Cardiac ventricle fibroblast (primary cell): Measurements from ENCODE around the gene DVL3. TPM values are rescaled to one million over a fixed set of nuclear protein-coding genes. Genes with fewer than 3 reads are reported as not detected.

Experiments used
- total RNA-seq: library from RNA; depleted of rRNA; stranded (reverse); fragments of >200 nt; gene quantifications from 2 replicates; pipeline ENCODE4 v1.2.3, GENCODE V29; 2015

Gene DVL3
- total RNA-seq: 39.9 and 56.8 TPM in 2 replicates

DNA sequence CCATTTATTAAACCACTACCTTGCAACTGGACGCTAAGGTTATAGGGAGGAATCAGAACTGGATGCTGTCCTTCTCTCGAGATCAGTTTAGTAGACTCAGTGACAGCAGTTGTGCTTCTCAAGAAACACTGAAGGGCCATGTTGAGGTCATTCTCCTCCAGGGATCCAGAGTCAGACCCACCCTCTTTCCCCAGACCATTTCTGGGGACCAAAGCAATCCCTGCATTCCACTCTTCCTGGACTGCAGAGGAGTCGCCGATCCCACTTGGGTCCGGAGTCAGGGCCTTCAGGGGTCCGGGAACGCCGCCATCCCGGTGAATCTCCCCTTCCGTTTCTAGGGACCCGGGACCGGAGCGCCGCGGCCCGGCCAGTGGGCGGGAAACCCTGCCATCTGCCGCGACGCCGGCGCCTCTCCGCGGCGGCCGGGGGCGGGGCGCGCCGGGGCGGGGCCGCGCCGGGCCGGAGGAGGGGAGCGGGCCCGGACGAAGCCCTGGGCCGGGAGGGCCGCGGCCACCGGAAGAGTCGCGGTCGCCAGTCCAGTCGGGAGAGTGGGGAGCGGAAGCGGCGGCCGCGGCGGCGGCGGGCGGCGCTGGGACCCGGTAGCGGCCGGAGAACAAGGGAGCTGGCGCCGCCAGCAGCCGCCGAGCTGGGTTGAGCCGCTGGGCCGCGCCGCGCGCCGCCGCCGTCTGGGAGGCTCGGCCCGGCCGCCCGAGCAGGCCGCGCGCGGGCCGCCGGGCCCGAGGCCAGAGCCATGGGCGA lies at the start of gene DVL3:
Gene DVL3 (plus strand): TSS at position 493 of the 759 bp plus-strand sequence. CDS start 259 bp downstream, at position 752.

DNA sequence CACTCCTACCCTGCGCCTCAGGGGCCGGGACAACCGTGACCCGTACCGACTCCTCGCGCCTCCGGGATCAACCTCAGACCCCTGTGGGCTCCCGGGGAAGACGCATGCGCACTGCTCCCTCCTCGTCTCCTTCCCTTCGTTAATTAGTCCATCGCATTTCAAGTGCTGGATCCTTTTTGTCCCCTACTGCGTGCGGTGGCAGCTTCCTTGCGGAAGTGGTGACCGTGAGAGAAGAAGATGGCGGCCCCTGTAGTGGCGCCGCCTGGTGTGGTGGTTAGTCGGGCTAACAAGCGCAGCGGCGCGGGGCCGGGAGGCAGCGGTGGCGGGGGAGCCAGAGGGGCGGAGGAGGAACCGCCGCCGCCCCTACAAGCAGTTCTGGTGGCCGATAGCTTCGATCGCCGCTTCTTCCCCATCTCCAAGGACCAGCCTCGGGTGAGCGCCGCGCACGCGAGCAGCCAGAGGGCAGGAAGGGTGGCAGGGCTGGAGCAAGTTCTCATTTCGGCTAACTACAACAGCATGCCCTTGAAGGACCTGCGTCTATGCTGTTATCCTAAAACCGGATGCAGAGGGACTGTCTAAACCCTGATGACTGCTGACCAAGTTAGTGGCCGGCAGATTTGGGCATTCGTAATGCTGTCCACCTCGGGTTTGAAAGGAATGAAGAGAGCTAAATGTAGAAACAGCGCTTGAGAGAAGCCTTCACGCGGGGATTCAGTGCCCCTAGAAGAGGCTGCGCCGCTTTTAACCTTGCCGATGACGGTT lies 19.8 kb upstream of the DVL3 start, which contains the start of gene EIF2B5:
Gene EIF2B5 (plus strand): TSS at position 210 of the 762 bp plus-strand sequence. CDS start 28 bp downstream, at position 238.

DNA sequence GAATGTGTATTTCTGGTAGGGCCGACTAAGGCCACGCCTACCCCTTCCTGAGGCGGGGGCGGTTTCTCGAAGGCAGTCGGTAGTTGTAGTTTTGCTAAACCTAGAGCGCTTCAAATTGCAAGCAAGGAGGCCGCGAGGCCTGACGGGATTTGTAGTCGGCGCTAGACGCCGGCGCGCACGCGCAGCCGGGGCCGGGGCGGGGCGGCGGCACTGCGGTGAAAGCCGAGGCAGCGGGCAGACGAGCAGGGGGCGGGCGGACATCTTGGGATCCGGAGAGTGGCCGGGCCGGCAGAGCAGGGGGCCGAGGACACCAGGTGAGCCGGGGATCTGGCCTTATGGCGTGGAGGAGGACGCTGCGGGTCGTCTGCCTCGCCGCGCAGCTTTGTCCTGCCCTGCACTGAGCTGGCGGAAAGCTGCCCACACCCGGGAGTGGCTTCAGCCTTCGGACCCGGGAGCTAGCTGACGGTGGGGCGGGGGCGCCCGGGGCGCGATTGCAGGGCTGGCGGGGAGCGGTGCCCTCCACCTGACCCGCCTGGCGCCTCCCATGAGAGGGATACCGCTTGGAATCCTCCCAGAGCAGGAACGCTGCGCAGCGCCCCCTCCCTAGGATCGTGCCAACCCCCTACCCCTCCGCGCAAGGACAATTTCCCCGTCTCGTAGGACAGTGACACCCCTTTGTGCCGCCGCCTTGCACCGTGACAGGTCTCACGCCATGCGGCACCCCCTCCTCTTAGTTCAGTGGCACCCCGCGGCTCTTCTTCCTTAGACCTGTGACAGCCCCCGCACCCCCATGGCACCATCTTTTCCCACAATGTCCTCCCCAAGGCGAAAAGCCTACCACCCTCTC lies 19.7 kb downstream of the DVL3 start, which contains the start of gene AP2M1:
Gene AP2M1 (plus strand): TSS at position 210 of the 847 bp plus-strand sequence. CDS start 2,139 bp downstream, outside the sequence.

DNA sequence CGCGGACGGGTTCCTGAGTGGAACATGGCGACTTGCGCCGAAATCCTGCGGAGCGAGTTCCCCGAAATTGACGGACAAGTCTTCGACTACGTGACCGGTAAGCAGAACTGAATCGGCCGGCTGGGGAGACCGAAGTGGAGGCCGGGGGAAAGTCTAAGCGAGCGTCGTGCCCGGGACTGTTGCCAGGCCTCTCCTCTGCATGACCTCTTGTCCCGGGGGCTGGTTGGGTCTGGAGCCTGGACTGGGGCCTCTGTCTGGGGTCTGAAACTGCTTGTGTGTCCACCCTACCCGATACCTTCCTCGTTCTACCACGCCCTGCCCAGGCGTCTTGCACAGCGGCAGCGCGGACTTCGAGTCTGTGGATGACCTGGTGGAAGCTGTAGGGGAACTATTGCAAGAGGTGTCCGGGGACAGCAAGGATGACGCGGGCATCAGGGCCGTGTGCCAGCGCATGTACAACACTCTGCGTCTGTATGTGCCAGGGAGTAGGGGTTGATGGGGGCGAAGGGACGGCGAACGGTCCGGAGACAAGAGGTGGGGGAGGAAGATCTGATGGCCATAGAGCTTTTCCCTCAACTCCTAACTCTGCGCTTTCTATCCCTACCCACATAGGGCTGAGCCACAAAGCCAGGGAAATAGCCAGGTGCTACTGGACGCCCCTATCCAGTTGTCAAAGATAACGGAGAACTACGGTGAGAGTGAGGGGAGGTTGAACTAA lies 31.2 kb downstream of the DVL3 start, which contains the start of gene ABCF3:
Gene ABCF3 (plus strand): TSS at position 16 of the 718 bp plus-strand sequence. CDS start 9 bp downstream, at position 25.

Other genes starting within 250 kb of the DVL3 start
- gene ABCC5, start 137.5 kb upstream of the DVL3 start, total RNA-seq: 9.8 and 11.0 TPM in 2 replicates
- gene HTR3D, start 123.6 kb upstream of the DVL3 start, total RNA-seq: not detected in 2 replicates
- not detected in 2 replicates for gene HTR3C, start 102.3 kb upstream of the DVL3 start, total RNA-seq
- not detected in 2 replicates for gene HTR3E, start 58.3 kb upstream of the DVL3 start, total RNA-seq
- 13.9 and 15.5 TPM in 2 replicates for gene EIF2B5, start 20.0 kb upstream of the DVL3 start, total RNA-seq
- gene AP2M1, start 19.5 kb downstream of the DVL3 start, total RNA-seq: 247 and 299 TPM in 2 replicates
- gene ABCF3, start 30.8 kb downstream of the DVL3 start, total RNA-seq: 35.8 and 43.3 TPM in 2 replicates
- 0.05 and 0.06 TPM in 2 replicates for gene VWA5B2, start 74.2 kb downstream of the DVL3 start, total RNA-seq
- 71.8 and 73.8 TPM in 2 replicates for gene ALG3, start 93.6 kb downstream of the DVL3 start, total RNA-seq
- gene EEF1AKMT4, start 94.3 kb downstream of the DVL3 start, total RNA-seq: 4.3 and 5.9 TPM in 2 replicates
- not detected in 2 replicates for gene CAMK2N2, start 106.2 kb downstream of the DVL3 start, total RNA-seq
- 0.12 TPM in 1 of 2 replicates, not detected in the other for gene ECE2, start 120.6 kb downstream of the DVL3 start, total RNA-seq
- 172 and 183 TPM in 2 replicates for gene PSMD2, start 143.9 kb downstream of the DVL3 start, total RNA-seq
- gene EIF4G1, start 159.2 kb downstream of the DVL3 start, total RNA-seq: 253 and 283 TPM in 2 replicates
- 16.7 and 17.4 TPM in 2 replicates for gene FAM131A, start 182.2 kb downstream of the DVL3 start, total RNA-seq
- gene CLCN2, start 206.2 kb downstream of the DVL3 start, total RNA-seq: 2.5 and 3.0 TPM in 2 replicates
- gene POLR2H, start 206.3 kb downstream of the DVL3 start, total RNA-seq: 73.9 and 86.3 TPM in 2 replicates
- gene THPO, start 222.8 kb downstream of the DVL3 start, total RNA-seq: 0.19 TPM in 1 of 2 replicates, not detected in the other
- gene CHRD, start 224.7 kb downstream of the DVL3 start, total RNA-seq: 1.0 and 2.2 TPM in 2 replicates